K562 (cell line): ENCODE data around the gene RAB5B. TPM values are rescaled to one million over a fixed set of nuclear protein-coding genes. Genes with fewer than 3 reads are reported as not detected.

Source experiments
- ATAC-seq: fragments of 200-7000 bp; cut with Tn5 transposase; 3 replicates; pipeline ENCODE4 v1.9.1; 2020; ENCODE audit warnings: moderate library complexity
- BruUV-seq: library from RNA; stranded (reverse); fragments of 400-500 nt; replicated peaks from 2 replicates; lab custom pipeline; 2021; lab: Mats Ljungman, UMichigan
- CTCF ChIA-PET: fragments of 300-600 bp; formaldehyde crosslinking; extraction: SDS; loops from one replicate; lab custom pipeline; 2021; ENCODE audit warnings: low intra/inter-chr PET ratio; lab: Yijun Ruan, JAX
- POLR2A ChIA-PET: fragments of 300-600, 350-650 bp; sonication (Branson Sonifier 250); formaldehyde crosslinking; extraction: SDS; loops from one replicate; lab custom pipeline; 2021; ENCODE audit warnings: antibody characterized with exemption, inconsistent platforms; lab: Yijun Ruan, JAX
- DNase-seq, 4 experiments: peaks; one replicate each; pipeline versions ENCODE4 v3.0.0 to v3.0.0-alpha.2; 2011 to 2018; ENCODE audit warnings: low spot score in 3 of 4, mixed read lengths in 3 of 4; ENCODE audit errors: extremely low read depth in 1 of 4
- FAIRE-seq: peaks from 2 replicates; lab custom pipeline; 2011; peaks lifted over from hg19 to GRCh38; lab: Jason Lieb, UNC
- H2AFZ ChIP-seq: 2 replicates; pipeline ENCODE4 v1.6.0; 2011; ENCODE audit warnings: low read depth, low read length, control low read depth, inconsistent platforms
- H3K27ac ChIP-seq: fragments of 200-600 bp; 3 replicates; pipeline ENCODE4 v1.8.0; 2011; ENCODE audit warnings: low read depth, mild to moderate bottlenecking, control low read depth, inconsistent platforms, low read length, moderate library complexity, mixed read lengths; ENCODE audit errors: extremely low read depth
- H3K27me3 ChIP-seq, 2 experiments: fragments of 300-600 bp in 1 of 2; 2 replicates in 1 of 2; 3 replicates in 1 of 2; pipeline versions ENCODE4 v1.6.0 to v1.8.0; 2011; ENCODE audit warnings: inconsistent platforms in 2 of 2, low read length in 2 of 2, mild to moderate bottlenecking in 1 of 2, mixed read lengths in 1 of 2, moderate library complexity in 1 of 2; ENCODE audit not compliant: control insufficient read depth in 2 of 2, insufficient read depth in 2 of 2
- H3K36me3 ChIP-seq: fragments of 300-600 bp; 3 replicates; pipeline ENCODE4 v1.8.0; 2011; ENCODE audit warnings: mild to moderate bottlenecking, low read length, inconsistent platforms; ENCODE audit not compliant: control insufficient read depth, insufficient read depth
- H3K4me1 ChIP-seq, 2 experiments: fragments of 200-600 bp in 1 of 2; replicated peaks in 1 of 2; 2 replicates in 1 of 2; 3 replicates in 1 of 2; pipeline versions ENCODE4 v1.5.1 to v1.8.0; 2011; ENCODE audit warnings: inconsistent platforms in 2 of 2, low read length in 2 of 2, mild to moderate bottlenecking in 1 of 2, mixed read lengths in 1 of 2, moderate library complexity in 1 of 2; ENCODE audit not compliant: control insufficient read depth in 2 of 2, insufficient read depth in 2 of 2
- H3K4me2 ChIP-seq: 2 replicates; pipeline ENCODE4 v1.6.1; 2011; ENCODE audit warnings: low read length, control low read depth, inconsistent platforms, mixed read lengths; ENCODE audit not compliant: insufficient read depth
- H3K4me3 ChIP-seq: fragments of 200-600 bp; sonication (generic), shearing (Covaris generic); 2 replicates; pipeline ENCODE4 v1.5.1; 2016; ENCODE audit warnings: control low read depth, inconsistent platforms
- H3K79me2 ChIP-seq: fragments of 200-600 bp; 3 replicates; pipeline ENCODE4 v1.8.0; 2011; ENCODE audit warnings: low read length, inconsistent platforms; ENCODE audit not compliant: control insufficient read depth, insufficient read depth
- H3K9ac ChIP-seq, 2 experiments: 2 replicates each; pipeline versions ENCODE4 v1.6.0 to v1.6.1; 2011; ENCODE audit warnings: low read depth in 2 of 2, low read length in 2 of 2, control low read depth in 1 of 2, inconsistent platforms in 1 of 2, mild to moderate bottlenecking in 1 of 2, mixed read lengths in 1 of 2; ENCODE audit not compliant: insufficient read depth in 1 of 2
- H3K9me1 ChIP-seq: one replicate; pipeline ENCODE4 v1.6.0; 2011; ENCODE audit warnings: inconsistent platforms, mild to moderate bottlenecking, low read length, moderate library complexity; ENCODE audit not compliant: control insufficient read depth, insufficient read depth
- H3K9me3 ChIP-seq: replicated peaks from 2 replicates; pipeline ENCODE4 v1.5.1; 2011; ENCODE audit warnings: low read depth, low read length, inconsistent platforms; ENCODE audit not compliant: control insufficient read depth, insufficient read depth
- H4K20me1 ChIP-seq: replicated peaks from 2 replicates; pipeline ENCODE4 v1.6.1; 2011; ENCODE audit warnings: low read length, inconsistent platforms, mixed read lengths; ENCODE audit not compliant: control insufficient read depth, insufficient read depth
- ARNT ChIP-seq, 2 experiments: fragments of 450-650 bp; IDR thresholded peaks; 2 replicates each; pipeline ENCODE4 v1.6.1; 2016; ENCODE audit warnings: mild to moderate bottlenecking in 1 of 2
- MEF2A ChIP-seq: IDR thresholded peaks from 2 replicates; pipeline ENCODE4 v1.6.1; 2011; ENCODE audit warnings: low read depth, mild to moderate bottlenecking, low read length, moderate library complexity; ENCODE audit not compliant: control insufficient read depth
- MLX ChIP-seq, 2 experiments: fragments of 450-650 bp in 1 of 2; sonication (generic) in 1 of 2; formaldehyde crosslinking; conservative IDR thresholded peaks; 2 replicates each; pipeline versions ENCODE4 v1.4.0 to v1.8.1; 2020 to 2022; ENCODE audit warnings: mild to moderate bottlenecking in 1 of 2, missing genetic modification reagents in 1 of 2
- PTRF ChIP-seq: fragments of 450-650 bp; IDR thresholded peaks from 2 replicates; pipeline ENCODE4 v1.6.1; 2016; ENCODE audit warnings: mild to moderate bottlenecking, missing genetic modification characterization, missing compliant biosample characterization
- SMARCE1 ChIP-seq: fragments of 450-650 bp; IDR thresholded peaks from 2 replicates; pipeline ENCODE4 v1.7.1; 2016; ENCODE audit warnings: mild to moderate bottlenecking
- SNAPC5 ChIP-seq: fragments of 250-450 bp; sonication (Bioruptor Pico); IDR thresholded peaks from 2 replicates; pipeline ENCODE4 v1.8.0; 2021; ENCODE audit warnings: moderate library complexity, mild to moderate bottlenecking, inconsistent platforms
- TRIM28 ChIP-seq: fragments of 450-650 bp; IDR thresholded peaks from 2 replicates; pipeline ENCODE4 v1.6.1; 2017
- ZBTB43 ChIP-seq: sonication (generic); formaldehyde crosslinking; IDR thresholded peaks from 2 replicates; pipeline ENCODE4 v1.8.0; 2023; ENCODE audit warnings: mild to moderate bottlenecking, missing genetic modification reagents
- ZNF23 ChIP-seq: fragments of 250-450 bp; sonication (Bioruptor Pico); IDR thresholded peaks from 2 replicates; pipeline ENCODE4 v1.4.0; 2020; ENCODE audit warnings: mild to moderate bottlenecking
- ZNF41 ChIP-seq: fragments of 250-450 bp; sonication (Bioruptor Pico); conservative IDR thresholded peaks from 2 replicates; pipeline ENCODE4 v1.4.0; 2020; ENCODE audit warnings: mild to moderate bottlenecking
- ZNF76 ChIP-seq: fragments of 250-450 bp; sonication (Bioruptor Pico); IDR thresholded peaks from 2 replicates; pipeline ENCODE4 v1.4.0; 2020; ENCODE audit warnings: mild to moderate bottlenecking, moderate library complexity, borderline replicate concordance
- WGBS: fragments of 100-300 bp; shearing (Covaris generic); methylation state at CpG from one replicate; pipeline ENCODE4 v1.1.6; 2016; ENCODE audit warnings: low coverage, mixed read lengths; ENCODE audit not compliant: insufficient coverage; ENCODE audit errors: missing lambda C conversion rate; 5-methylcytosine and 5-hydroxymethylcytosine counted together
- in situ Hi-C: fragments of 300-500 bp; cut with MboI; formaldehyde crosslinking; loops from 4 replicates; pipeline ENCODE4 v1.15.0; 2018; ENCODE audit warnings: inconsistent platforms, mixed read lengths
- intact Hi-C: fragments of 100-400 bp; cut with micrococcal nuclease; formaldehyde crosslinking; loops from 2 replicates; pipeline ENCODE4 v1.14.2; 2022
- polyA plus RNA-seq, 8 experiments: library from polyadenylated mRNA; depleted of rRNA in 4 of 8; stranded (reverse) in 5 of 8; unstranded in 3 of 8; fragments of >200 nt; fragmentation: Nextera tagmentation in 2 of 8; fragmentation: Illumina TruSeq in 1 of 8; extraction: Ambion mirVana in 2 of 8; extraction: Trizol in 1 of 8; gene quantifications; 2 replicates each; pipeline versions ENCODE4 v1.2.1 to v1.2.3, GENCODE V29; 2011 to 2014; ENCODE audit warnings: inconsistent platforms in 1 of 8, missing spikeins in 1 of 8
- total RNA-seq, 7 experiments: library from RNA; depleted of rRNA in 6 of 7; stranded (reverse); fragments of >200 nt in 6 of 7; fragmentation: Illumina TruSeq in 2 of 7; extraction: Trizol in 2 of 7; gene quantifications; 2 replicates each; pipeline versions ENCODE4 v1.2.1 to v1.2.3, GENCODE V29; 2011 to 2021; ENCODE audit warnings: low replicate concordance in 1 of 7

Gene RAB5B
- total and polyA plus RNA-seq, 9 of the 15 experiments (the other 6 are each of a cell fraction or from before 2014, with no cell fraction given), result 6.8 to 73.8 (median 25.2) TPM

- peak within 1 kb of the TSS; percentile 100 for H3K4me2 ChIP-seq
- H3K9ac ChIP-seq, result peak within 1 kb of the TSS; percentile 83 to 94
- TSS peak; percentile 95 for BruUV-seq
- peak; percentile 98 to 99 (median 99) for DNase-seq
- H3K36me3 ChIP-seq, result peaks cover 33% of the 10 kb centered on the region; the same call in 2 of the 3 replicates
- H3K27ac ChIP-seq, result peak within 1 kb of the TSS; percentile 77
- no peaks in the 10 kb centered on the region for H3K27me3 ChIP-seq
- H3K4me1 ChIP-seq, result peaks cover 3 to 19% of the 10 kb centered on the region in 2 experiments; a peak in 4 of 5 replicates
- peak within 1 kb of the TSS; percentile 84 for H2AFZ ChIP-seq
- no peaks in the 10 kb centered on the region for H3K9me3 ChIP-seq
- FAIRE-seq, result peak; percentile 100
- H3K9me1 ChIP-seq, result no peaks in the 10 kb centered on the region
- in situ Hi-C loops (loop anchor here (5.0 kb wide), 1 partner anchor 35 kb away; no protein-coding TSS in a partner anchor), intact Hi-C loops (loop anchor here (1.0 kb wide), 3 partner anchors 24 to 44 kb away; partner anchors contain the start of genes IKZF4 and RPS26)
- no peaks in the 10 kb centered on the region for H4K20me1 ChIP-seq
- ChIA-PET POLR2A (interaction anchor here (0.5 to 5.1 kb wide), 18 partner anchors 10 to 281 kb away, joined by 3 to 31 read pairs (median 4); partner anchors contain the start of genes BLOC1S1, IKZF4, MYL6 and ORMDL2), CTCF (interaction anchor here (1.0 to 3.7 kb wide), 4 partner anchors 32 to 192 kb away, joined by 3 to 35 read pairs (median 12); partner anchors contain the start of genes RPS26 and SMARCC2)
- H3K79me2 ChIP-seq, result peaks cover 19% of the 10 kb centered on the region
- H3K4me3 ChIP-seq, result peak within 1 kb of the TSS; percentile 60
- WGBS, result 1% methylated on average over 27 of the region's 27 CpGs
- peak; percentile 100 for ATAC-seq
- TF ChIP-seq ZNF41 (CRISPR knock-in tag) (no peak), MEF2A (peak; percentile 2; the same call in 1 of the 2 replicates), PTRF (no peak), ZBTB43 (CRISPR knock-in tag) (0 out of 2 replicates have a peak, but pooled peaks have one; percentile 43), TRIM28 (no peak), ARNT (IDR thresholded peaks at IDR 0.05) (no peak), SNAPC5 (CRISPR knock-in tag) (no peak), ZNF23 (no peak), MLX (CRISPR knock-in tag; conservative IDR thresholded peaks at IDR 0.05) (no peak), SMARCE1 (no peak), ZNF76 (CRISPR knock-in tag) (no peak)
These were observed 23.0 kb downstream of the RAB5B start, which contains the start of gene SUOX for GRCh38 chr12:55996715-55997534. SUOX (plus strand) TSS chr12:55997276; CDS start chr12:56002222, 4,946 bp downstream.
